Peyer's patch (tissue), 4 donors: ENCODE results near the gene WWP2.

Experiments used
- POLR2A ChIP-seq, 2 donors: fragments of 450-650 bp; IDR thresholded peaks; one replicate each; pipeline ENCODE4 v1.5.1; 2017; ENCODE audit warnings: antibody characterized with exemption in 2 of 2, mild to moderate bottlenecking in 2 of 2, moderate library complexity in 2 of 2
- TF ChIP-seq, protein P1 (sequence below), 6 experiments: fragments of 450-650 bp in 4 of 6; fragments of 200-600 bp in 2 of 6; sonication (generic) in 1 of 6; IDR thresholded peaks; one replicate each; pipeline ENCODE4 v1.5.1; 2017 to 2019; ENCODE audit warnings: antibody characterized with exemption in 6 of 6, mild to moderate bottlenecking in 3 of 6, moderate library complexity in 1 of 6

DNA sequence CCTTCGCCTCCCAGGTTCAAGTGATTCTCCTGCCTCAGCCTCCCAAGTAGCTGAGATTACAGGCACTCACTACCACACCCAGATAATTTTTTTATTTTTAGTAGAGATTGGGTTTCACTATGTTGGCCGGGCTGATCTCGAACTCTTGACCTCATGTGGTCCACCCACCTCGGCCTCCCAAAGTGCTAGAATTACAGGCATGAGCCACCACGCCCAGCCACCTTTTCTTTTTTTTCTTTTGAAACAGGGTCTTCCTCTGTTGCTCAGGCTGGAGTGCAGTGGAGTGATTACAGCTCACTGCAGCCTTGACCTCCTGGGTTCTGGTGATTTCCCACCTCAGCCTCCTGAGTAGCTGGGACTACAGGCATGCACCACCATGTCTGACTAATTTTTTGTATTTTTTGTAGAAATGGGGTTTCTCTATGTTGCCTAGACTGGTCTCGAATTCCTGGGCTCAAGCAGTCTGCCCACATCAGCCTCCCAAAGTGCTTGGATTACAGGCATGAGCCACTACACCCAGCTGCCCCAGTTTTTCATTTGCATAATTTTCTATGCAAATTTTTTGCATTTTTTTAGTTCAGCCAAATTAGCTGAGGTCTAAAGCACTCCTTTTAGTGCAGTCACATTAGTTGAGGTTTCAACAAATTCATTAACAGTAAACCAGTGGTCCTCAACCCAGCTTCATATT is 11.3 kb downstream of the WWP2 start:
- TF ChIP-seq, protein P1, sequence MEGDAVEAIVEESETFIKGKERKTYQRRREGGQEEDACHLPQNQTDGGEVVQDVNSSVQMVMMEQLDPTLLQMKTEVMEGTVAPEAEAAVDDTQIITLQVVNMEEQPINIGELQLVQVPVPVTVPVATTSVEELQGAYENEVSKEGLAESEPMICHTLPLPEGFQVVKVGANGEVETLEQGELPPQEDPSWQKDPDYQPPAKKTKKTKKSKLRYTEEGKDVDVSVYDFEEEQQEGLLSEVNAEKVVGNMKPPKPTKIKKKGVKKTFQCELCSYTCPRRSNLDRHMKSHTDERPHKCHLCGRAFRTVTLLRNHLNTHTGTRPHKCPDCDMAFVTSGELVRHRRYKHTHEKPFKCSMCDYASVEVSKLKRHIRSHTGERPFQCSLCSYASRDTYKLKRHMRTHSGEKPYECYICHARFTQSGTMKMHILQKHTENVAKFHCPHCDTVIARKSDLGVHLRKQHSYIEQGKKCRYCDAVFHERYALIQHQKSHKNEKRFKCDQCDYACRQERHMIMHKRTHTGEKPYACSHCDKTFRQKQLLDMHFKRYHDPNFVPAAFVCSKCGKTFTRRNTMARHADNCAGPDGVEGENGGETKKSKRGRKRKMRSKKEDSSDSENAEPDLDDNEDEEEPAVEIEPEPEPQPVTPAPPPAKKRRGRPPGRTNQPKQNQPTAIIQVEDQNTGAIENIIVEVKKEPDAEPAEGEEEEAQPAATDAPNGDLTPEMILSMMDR (IDR thresholded peaks at IDR 0.05) = no peak
- no peak for TF ChIP-seq POLR2A (IDR thresholded peaks at IDR 0.05)
